GOT3 (cell line): ENCODE data around the gene BRD3.

Experiments
- DNase-seq: peaks from one replicate; lab custom pipeline; 2025; ENCODE audit warnings: mixed read lengths; lab: John Stamatoyannopoulos, UW

The BRD3 gene

DNA sequence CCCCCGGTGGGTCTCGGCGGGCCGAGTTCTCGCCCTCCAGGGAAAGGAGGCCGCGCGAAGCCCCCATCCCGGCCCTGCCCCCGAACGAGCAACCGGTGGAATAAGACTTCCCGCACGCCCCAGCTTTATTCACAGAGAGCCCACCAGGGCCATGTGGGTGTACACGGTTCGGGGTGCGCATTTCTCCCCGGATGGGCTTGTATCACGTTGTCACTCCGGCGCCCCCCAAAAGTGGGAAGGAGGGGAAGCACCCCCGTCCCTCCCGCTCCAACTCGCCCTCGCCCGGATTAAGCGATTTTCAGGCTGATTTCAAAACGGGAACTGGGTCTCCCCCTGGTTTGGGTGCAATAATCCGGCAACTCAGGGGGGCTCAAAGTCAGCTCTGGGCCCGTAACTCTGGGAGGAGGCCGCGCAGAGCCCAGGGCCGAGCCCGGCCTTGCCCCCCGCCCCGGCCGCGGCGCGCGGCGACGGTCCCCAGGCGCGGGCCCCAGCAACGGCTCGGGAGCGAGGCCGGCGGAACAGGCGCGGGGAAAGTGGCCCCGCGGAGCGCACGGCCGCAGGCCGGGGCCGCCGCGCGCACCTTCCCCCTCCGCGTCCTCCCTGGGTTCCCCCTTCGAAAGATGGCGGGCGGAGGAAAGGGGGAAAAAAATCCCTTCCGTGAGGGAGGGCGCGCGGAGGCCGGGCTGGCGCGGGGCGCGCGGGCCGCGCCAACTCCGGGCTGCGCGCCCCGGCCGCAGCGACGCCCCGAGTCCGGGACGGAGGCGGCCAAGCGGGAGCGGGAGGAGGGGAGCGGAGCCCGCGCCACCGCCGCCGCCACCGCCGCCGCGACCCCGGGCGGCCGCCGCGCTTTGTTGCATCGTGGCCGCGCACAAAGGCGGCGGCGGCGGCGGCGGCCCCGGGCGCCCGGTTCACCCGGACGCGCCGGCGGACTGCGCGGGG is 644 bp downstream of the BRD3 start:
- no peak for DNase-seq

DNA sequence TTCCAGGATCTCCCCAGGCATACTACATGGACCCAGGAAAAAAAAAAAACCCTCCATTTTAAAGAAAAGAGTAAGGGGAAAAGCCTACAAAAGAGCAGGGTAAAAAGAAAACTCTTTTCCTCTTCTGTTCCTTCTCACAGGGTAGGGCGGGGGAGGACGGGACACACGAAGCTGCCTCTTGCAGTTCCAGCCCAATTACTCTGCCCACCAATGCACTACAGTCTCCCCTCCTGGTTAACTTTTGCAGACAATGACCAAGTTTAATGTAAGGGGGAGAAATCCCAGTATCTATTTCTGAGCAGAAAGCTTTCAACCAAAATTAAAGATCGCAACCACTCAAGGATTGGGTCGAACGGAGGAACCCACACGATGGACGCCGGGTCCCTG is 1.3 kb downstream of the BRD3 start:
- DNase-seq: no peak

GRCh38 chr9:134065612-134066419 is 2.0 kb downstream of the BRD3 start:
- DNase-seq: no peak

DNA sequence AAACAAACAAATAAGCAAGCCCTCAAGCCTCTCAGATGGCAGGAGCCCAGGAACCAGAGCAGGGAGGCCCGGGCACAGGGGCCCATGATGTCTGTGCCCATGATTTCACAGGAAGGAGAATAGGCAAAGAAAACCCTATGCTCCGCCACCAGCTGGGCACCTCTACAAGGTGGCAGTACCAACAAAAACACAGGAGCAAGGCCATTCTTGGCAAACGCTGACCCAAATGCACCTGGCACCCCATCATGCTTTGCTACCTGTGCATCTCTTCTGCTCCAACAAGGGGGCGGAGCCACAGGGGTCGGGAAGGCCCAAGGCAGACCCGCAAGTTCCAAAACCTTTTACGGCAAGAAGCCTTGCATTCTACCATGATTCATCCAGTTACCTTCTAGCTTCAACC is 3.1 kb downstream of the BRD3 start:
- no peak for DNase-seq

GRCh38 chr9:134063571-134064450 is 4.0 kb downstream of the BRD3 start:
- DNase-seq: no peak

GRCh38 chr9:134063088-134063570 is 4.7 kb downstream of the BRD3 start:
- no peak for DNase-seq

DNA sequence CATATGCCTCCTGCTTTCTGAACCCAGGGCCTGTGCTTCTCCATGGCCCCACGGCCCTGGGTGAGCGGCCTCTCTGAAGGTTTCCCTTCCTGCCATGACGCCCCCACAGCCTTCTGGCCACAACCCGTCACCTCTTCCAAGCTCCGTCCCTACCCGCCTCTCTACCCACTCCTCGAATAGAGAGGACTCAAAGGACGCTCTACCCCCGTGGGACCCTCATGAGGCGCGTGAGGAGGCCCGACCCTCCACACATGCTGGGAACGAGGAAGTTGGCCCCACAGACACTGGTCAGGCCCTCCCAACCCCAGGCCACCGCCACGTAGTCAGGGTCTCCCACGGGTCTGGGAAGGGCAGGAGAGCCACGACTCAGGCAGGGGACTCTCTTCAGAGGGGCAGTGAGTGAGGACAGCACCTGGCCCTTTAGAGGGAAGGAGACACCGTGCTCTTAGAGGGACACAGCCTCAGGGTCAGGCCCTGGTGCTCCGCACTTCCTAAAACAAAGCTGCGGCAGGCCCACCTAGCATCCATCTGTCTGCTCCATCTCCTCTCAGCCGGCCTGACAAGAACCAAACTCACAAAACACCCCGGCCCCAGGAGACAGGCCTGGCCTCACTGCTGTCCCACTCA is 5.3 kb downstream of the BRD3 start:
- DNase-seq: no peak

GRCh38 chr9:134061688-134062371 is 6.0 kb downstream of the BRD3 start:
- DNase-seq: no peak

DNA sequence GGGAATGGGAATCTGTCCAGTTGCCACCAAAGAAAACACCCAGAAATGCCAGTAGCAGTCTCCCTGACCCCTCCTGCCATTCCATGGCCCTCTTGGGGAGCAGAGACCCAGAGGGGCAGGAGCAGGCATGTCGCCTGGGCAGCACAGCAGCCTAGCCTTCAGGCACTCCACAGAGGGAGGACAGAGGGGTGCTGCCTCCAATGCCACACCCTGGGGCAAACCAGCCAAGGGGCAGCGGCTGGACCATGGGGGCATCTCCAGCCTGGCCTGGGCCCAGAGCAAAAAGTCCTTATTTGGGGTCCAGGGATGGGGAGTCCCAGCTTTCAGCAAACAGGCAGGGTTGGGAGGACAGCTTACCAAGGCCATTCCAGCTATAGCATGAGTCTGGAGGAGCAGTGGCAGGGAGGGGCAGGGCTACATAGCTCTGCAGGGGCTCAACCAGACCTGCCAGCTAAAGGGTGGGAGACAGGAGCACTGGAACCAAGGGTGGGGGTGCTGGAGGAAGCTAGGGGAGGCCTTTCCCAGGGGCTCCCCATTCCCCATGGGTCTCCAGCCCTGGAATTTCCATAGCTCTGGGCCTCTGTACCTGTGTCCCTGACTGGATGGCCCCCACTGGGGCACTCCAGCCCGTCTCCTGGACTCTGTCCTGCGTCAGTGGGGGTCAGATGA is 6.7 kb downstream of the BRD3 start:
- no peak for DNase-seq

DNA sequence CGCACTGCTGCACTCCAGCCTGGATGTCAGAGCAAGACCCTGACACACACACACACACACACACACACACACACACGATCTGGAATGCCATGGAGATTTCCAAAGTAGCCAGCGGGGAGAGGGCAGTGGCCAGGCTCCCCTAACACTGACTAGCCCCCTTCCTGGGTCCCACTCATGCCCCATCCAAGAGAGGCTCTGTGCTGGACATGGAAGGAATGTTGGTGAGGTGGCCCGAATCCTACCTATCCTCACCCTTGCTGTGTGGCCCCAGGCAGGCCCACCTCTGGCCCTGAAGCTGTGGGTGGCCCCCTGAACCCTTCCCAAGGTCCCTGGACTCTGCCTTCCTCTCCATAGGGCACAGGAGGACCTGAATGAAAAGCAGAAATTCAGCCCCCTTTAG is 7.3 kb downstream of the BRD3 start:
- DNase-seq: no peak

- DNase-seq: no peak
Measured at GRCh38 chr9:134059661-134060395, 8.0 kb downstream of the BRD3 start.

DNA sequence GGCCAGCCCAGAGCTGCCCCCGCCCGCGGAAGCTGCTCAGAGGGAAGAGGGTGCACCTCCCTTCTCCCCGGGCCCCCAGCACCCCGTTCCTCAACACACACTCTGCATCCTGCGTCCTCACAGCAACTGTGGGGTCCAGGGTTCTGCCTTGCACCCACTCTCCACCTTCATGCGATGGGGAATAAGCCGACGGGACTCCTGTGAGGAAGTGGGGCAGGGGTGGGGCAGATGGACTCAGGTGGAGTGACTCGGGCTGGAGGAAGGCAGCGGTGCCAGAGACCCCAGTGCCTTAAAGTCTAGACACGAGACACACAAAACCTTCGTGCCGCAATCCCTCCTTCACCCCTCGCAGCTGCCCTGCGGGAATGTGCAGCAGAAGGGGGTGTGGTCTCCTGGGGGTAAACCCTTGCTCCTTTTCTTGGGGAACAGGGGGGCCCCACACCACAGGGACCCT is 8.6 kb downstream of the BRD3 start:
- no peak for DNase-seq

DNA sequence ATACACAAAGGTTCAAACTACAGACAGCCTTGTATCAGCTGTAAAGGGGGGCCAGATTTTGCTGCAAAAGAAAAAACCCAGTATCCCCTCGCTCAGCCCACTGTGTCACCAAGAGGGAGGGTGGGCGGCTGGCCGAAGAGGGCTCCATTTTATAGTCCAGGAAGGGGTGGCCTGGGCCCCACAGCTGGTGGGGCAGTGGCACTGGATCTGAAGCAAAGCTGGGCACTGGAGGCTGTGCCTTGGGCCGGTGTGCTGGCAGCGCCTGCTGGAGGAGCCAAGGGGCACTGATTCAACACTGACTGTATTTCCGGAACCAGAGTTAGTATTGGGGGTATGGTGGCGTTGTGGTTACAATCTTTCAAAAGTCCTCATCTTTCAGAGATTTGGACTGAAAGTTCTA is 9.1 kb downstream of the BRD3 start:
- DNase-seq: no peak

GRCh38 chr9:134057751-134058701 is 9.8 kb downstream of the BRD3 start:
- DNase-seq: no peak

DNA sequence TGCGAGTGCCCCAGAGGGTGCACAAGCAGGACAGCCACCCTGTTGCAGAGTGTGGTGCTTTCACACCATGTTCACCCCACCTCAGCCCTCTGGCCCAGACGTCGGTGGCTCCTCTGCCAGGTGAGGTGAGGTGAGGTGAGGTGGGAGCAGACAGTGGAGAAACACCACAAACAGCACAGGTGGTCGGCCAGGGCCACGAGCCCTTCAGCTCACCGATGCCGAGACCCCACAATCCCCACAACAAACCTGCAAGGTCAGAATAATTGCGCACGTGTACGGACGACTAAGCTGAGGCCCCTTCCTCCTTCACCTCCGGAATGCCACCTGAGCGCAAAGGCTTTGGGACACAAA is 10.5 kb downstream of the BRD3 start:
- no peak for DNase-seq

DNA sequence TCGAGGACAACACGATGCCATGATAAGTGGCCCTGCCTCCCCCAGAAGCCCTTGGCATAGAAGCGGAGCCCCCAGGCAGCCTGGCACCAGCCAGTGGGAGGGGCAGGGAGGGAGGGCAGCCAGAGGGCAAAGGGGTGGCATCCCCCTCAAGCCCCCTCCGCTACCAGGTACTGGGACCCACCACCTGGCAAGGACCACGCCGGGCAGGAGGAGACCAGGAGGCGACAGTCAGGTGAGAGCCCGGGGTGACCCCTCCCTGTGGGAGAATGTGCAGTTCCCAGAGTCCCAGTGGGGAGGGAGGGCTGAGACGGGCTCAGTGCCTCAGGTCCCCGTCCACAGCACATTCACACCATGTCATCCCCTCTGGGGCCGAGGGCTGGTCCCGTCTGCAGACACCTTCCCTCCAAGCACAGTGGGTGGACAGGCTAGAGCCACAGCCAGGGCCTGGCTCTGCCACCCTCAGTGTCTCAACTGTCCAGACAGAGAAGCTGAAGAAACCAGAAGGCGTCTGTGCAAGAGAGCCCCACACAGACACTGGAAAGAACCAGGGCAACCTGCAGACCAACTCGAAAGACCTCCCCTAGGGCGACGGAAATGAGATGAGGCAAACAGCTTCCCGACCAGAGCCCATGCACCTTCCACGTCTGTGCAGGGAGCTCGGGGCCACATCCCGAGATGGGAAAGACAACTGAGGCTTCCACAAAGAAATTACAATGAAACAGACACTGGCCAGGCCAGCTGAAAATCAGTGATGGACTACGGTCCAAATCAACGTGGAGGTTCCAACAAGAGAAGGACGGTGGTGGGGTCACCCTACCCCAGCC is 11.1 kb downstream of the BRD3 start:
- no peak for DNase-seq

DNA sequence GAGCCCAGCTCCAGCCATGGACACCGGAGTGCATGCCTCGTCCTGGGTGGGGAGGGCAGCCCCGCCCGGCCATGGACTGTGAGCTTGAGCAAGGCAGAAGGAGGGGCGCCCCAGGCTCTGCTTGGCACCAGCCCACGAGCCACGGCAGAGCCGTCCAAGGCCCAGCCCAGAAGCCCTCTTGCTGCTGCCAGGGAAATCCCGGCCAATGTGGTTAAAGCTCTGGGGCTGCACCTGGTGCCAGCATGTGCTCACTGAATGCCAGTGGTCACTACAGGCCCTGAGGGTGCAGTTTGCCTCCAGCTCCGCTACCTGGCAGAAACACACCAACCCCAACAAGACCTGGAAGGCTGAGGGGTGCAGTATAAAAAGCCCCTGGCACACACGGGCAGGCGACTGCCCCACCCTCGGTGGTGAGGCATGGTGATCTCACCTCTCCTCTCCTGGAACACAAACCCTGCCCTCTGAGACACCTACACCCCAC is 11.8 kb downstream of the BRD3 start:
- DNase-seq: no peak
